ENCODE results near the gene ADGRL4. TPM values are rescaled to one million over a fixed set of nuclear protein-coding genes. Genes with fewer than 3 reads are reported as not detected.

The ADGRL4 gene
- total and polyA plus RNA-seq, 2 experiments from 2014 or later, result 0.24 to 0.32 TPM

- TF ChIP-seq, protein P1, sequence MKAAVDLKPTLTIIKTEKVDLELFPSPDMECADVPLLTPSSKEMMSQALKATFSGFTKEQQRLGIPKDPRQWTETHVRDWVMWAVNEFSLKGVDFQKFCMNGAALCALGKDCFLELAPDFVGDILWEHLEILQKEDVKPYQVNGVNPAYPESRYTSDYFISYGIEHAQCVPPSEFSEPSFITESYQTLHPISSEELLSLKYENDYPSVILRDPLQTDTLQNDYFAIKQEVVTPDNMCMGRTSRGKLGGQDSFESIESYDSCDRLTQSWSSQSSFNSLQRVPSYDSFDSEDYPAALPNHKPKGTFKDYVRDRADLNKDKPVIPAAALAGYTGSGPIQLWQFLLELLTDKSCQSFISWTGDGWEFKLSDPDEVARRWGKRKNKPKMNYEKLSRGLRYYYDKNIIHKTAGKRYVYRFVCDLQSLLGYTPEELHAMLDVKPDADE (IDR thresholded peaks at IDR 0.05), result no peak
- no peak for TF ChIP-seq STAT1 (IDR thresholded peaks at IDR 0.05; ENCODE audit: unreplicated experiment)
- no peak for TF ChIP-seq CTCF (conservative IDR thresholded peaks at IDR 0.05; ENCODE audit: low read depth in 2 of 2)
- TF ChIP-seq CREB1 (CRISPR knock-in tag; IDR thresholded peaks at IDR 0.05; ENCODE audit: low read depth), result no peak
Observed at GRCh38 chr1:79042117-79042516, 35.6 kb upstream of the ADGRL4 start (continued).

GRCh38 chr1:79041666-79042065, 35.1 kb upstream of the ADGRL4 start:
- peaks cover 7% of the 10 kb centered on the region; the same call in 2 of the 3 replicates for H3K4me1 Mint-ChIP-seq
- Histone ChIP-seq H2AFZ (no peak overlapping the region), H3K27me3 (ENCODE audit: insufficient read depth) (no peaks in the 10 kb centered on the region), H3F3A (replicated peaks; ENCODE audit: low read depth) (no peaks in the 10 kb centered on the region), H4K20me1 (replicated peaks; ENCODE audit: insufficient read depth) (no peaks in the 10 kb centered on the region), H3K79me2 (replicated peaks; ENCODE audit: insufficient read depth) (no peaks in the 10 kb centered on the region), H3K36me3 (ENCODE audit: insufficient read depth) (peaks cover 6% of the 10 kb centered on the region), H3K9me2 (ENCODE audit: insufficient read depth) (no peaks in the 10 kb centered on the region), H3K4me2 (no peak overlapping the region), H3K4me3 (no peak overlapping the region), H3K27ac (ENCODE audit: low read depth) (no peak overlapping the region), H3K4me1 (ENCODE audit: insufficient read depth) (no peaks in the 10 kb centered on the region; the same call in 1 of the 2 replicates)
- peaks cover 21% of the 10 kb centered on the region for H3K36me3 Mint-ChIP-seq (ENCODE audit: low read depth)
- no peaks in the 10 kb centered on the region for H3K27me3 Mint-ChIP-seq (ENCODE audit: insufficient read depth, low read depth, poor library complexity)
- H3K27ac Mint-ChIP-seq, result no peak overlapping the region
- peaks cover 25% of the 10 kb centered on the region for H3K9me3 Mint-ChIP-seq
- no peak for DNase-seq (ENCODE audit: low spot score)
- no peak overlapping the region for H3K4me3 Mint-ChIP-seq
- ATAC-seq, result no peak
- TF ChIP-seq STAT1 (IDR thresholded peaks at IDR 0.05; ENCODE audit: unreplicated experiment), result no peak
- no peak for TF ChIP-seq CTCF (conservative IDR thresholded peaks at IDR 0.05; ENCODE audit: low read depth in 2 of 2)
- TF ChIP-seq ZNF462 (CRISPR knock-in tag; IDR thresholded peaks at IDR 0.05), result no peak
- TF ChIP-seq CREB1 (CRISPR knock-in tag; IDR thresholded peaks at IDR 0.05; ENCODE audit: low read depth), result no peak
- TF ChIP-seq REST (IDR thresholded peaks at IDR 0.05; ENCODE audit: unreplicated experiment), result no peak
- TF ChIP-seq EZH2 (IDR thresholded peaks at IDR 0.05; ENCODE audit: low read depth, unreplicated experiment), result no peak
- no peak for TF ChIP-seq ZNF331 (CRISPR knock-in tag; IDR thresholded peaks at IDR 0.05; ENCODE audit: low read depth)
- TF ChIP-seq JUNB (IDR thresholded peaks at IDR 0.05; ENCODE audit: unreplicated experiment), result no peak

Measured in GM23338 (cell line).